HepG2 (cell line): ENCODE data around the gene TGM6. TPM values are rescaled to one million over a fixed set of nuclear protein-coding genes. Genes with fewer than 3 reads are reported as not detected.

Experiments
- BHLHE40 ChIP-seq: IDR thresholded peaks from 2 replicates; pipeline ENCODE4 v1.6.1; 2011; ENCODE audit warnings: low read length, improper control_type of control experiment
- CC2D1A ChIP-seq: sonication (generic); formaldehyde crosslinking; IDR thresholded peaks from 2 replicates; pipeline ENCODE4 v1.8.1; 2023; ENCODE audit warnings: mild to moderate bottlenecking, missing genetic modification reagents
- GABPA ChIP-seq, 2 experiments: IDR thresholded peaks; 2 replicates each; pipeline ENCODE4 v1.6.1; 2011 to 2016; ENCODE audit warnings: low read depth in 2 of 2, low read length in 1 of 2, missing biosample characterization in 1 of 2, missing genetic modification characterization in 1 of 2
- KLF15 ChIP-seq: sonication (generic); formaldehyde crosslinking; IDR thresholded peaks from 2 replicates; pipeline ENCODE4 v1.8.1; 2023; ENCODE audit warnings: borderline replicate concordance, mild to moderate bottlenecking, inconsistent platforms, missing genetic modification reagents, mixed read lengths
- NFE2L2 ChIP-seq: fragments of 150-350 bp; IDR thresholded peaks from 2 replicates; pipeline ENCODE4 v1.6.1; 2014; ENCODE audit warnings: low read length
- NR2F2 ChIP-seq: IDR thresholded peaks from 2 replicates; pipeline ENCODE4 v1.6.1; 2012; ENCODE audit warnings: low read depth, inconsistent platforms, borderline replicate concordance
- PCBP2 ChIP-seq: fragments of 200-400 bp; formaldehyde crosslinking; optimal IDR thresholded peaks from 2 replicates; pipeline ENCODE3; 2018; ENCODE audit warnings: low read length, low read depth; ENCODE audit not compliant: poor library complexity, severe bottlenecking
- POLR2AphosphoS2 ChIP-seq: IDR thresholded peaks from 2 replicates; pipeline ENCODE4 v1.6.1; 2011; ENCODE audit warnings: low read depth, low read length, improper control_type of control experiment
- SRSF1 ChIP-seq: fragments of 200-400 bp; formaldehyde crosslinking; optimal IDR thresholded peaks from 2 replicates; pipeline ENCODE3; 2017; ENCODE audit warnings: mild to moderate bottlenecking, low read depth, low read length, moderate library complexity
- TOE1 ChIP-seq: sonication (generic); formaldehyde crosslinking; IDR thresholded peaks from 2 replicates; pipeline ENCODE4 v1.4.0; 2020; ENCODE audit warnings: mild to moderate bottlenecking, missing genetic modification reagents
- ZNF251 ChIP-seq: sonication (generic); formaldehyde crosslinking; IDR thresholded peaks from 2 replicates; pipeline ENCODE4 v1.9.0; 2021; ENCODE audit warnings: mild to moderate bottlenecking, missing genetic modification reagents
- polyA plus RNA-seq, 8 experiments: library from polyadenylated mRNA; depleted of rRNA in 3 of 8; stranded (reverse) in 7 of 8; unstranded in 1 of 8; fragments of >200 nt; fragmentation: Illumina TruSeq in 4 of 8; extraction: Trizol in 4 of 8; gene quantifications; 2 replicates each; pipeline versions ENCODE4 v1.2.1 to v1.2.3, GENCODE V29; 2011 to 2016; ENCODE audit warnings: low read depth in 4 of 8, missing spikeins in 1 of 8, mixed read lengths in 1 of 8; ENCODE audit not compliant: insufficient read depth in 1 of 8
- total RNA-seq, 5 experiments: library from RNA; depleted of rRNA; stranded (reverse); fragments of >200 nt; fragmentation: Illumina TruSeq; extraction: Trizol; gene quantifications; 2 replicates each; pipeline ENCODE4 v1.2.3, GENCODE V29; 2016; ENCODE audit warnings: low read depth in 1 of 5
- TF ChIP-seq, protein P1 (sequence below): sonication (generic); formaldehyde crosslinking; IDR thresholded peaks from 2 replicates; pipeline ENCODE4 v1.4.0; 2020; ENCODE audit warnings: mild to moderate bottlenecking, missing genetic modification reagents
- TF ChIP-seq, protein P2 (sequence below): sonication (generic); formaldehyde crosslinking; IDR thresholded peaks from 2 replicates; pipeline ENCODE4 v1.4.0; 2020; ENCODE audit warnings: mild to moderate bottlenecking, low read depth, missing genetic modification reagents
- TF ChIP-seq, protein P3 (sequence below): sonication (generic); formaldehyde crosslinking; IDR thresholded peaks from 2 replicates; pipeline ENCODE4 v1.8.0; 2022; ENCODE audit warnings: missing genetic modification reagents, low read depth, mild to moderate bottlenecking, borderline replicate concordance
- TF ChIP-seq, protein P4 (sequence below): sonication (generic); formaldehyde crosslinking; IDR thresholded peaks from 2 replicates; pipeline ENCODE4 v1.5.1; 2020; ENCODE audit warnings: mild to moderate bottlenecking, missing genetic modification reagents, moderate library complexity

The TGM6 gene
- total and polyA plus RNA-seq, 2 of the 13 experiments (the other 11 are each of a cell fraction or from before 2014, with no cell fraction given), result not detected

DNA sequence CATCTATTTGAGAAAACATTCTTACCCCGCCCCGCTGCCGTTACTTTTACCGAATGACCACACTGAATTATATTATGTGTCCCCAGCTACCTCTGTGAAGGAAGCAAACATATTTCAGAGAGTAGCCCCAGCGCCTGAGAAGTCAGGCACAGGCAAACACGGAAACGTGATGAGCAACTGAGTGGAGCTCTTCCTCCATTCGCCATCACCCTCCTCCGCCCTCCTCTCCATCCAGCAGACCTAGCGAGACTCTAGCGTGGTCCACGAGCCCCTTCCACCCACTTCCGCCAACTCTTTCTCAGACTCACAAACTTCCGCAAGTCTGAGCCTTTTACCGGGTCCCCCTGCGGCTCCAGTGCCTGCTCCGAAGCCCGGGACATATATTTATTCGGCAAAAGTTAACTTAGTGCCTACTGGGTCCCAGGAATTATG is 89.3 kb downstream of the TGM6 start (continued):
- TF ChIP-seq SRSF1 (peak; percentile 14), CC2D1A (CRISPR knock-in tag) (peak; percentile 83; the same call in 1 of the 2 replicates), NR2F2 (no peak), PCBP2 (peak; percentile 20), ZNF251 (CRISPR knock-in tag) (no peak), KLF15 (no peak; the same call in 1 of the 2 replicates), BHLHE40 (peak; percentile 49; the same call in 1 of the 2 replicates), NFE2L2 (0 out of 2 replicates have a peak, but pooled peaks have one; percentile 8), POLR2AphosphoS2 (no peak), TOE1 (CRISPR knock-in tag) (no peak), GABPA (IDR thresholded peaks at IDR 0.05; ENCODE audit: low read depth, low read length) (peak; percentile 28; the same call in 1 of the 2 replicates), GABPA (CRISPR knock-in tag; IDR thresholded peaks at IDR 0.05; ENCODE audit: low read depth) (no peak)
- TF ChIP-seq, protein P1, sequence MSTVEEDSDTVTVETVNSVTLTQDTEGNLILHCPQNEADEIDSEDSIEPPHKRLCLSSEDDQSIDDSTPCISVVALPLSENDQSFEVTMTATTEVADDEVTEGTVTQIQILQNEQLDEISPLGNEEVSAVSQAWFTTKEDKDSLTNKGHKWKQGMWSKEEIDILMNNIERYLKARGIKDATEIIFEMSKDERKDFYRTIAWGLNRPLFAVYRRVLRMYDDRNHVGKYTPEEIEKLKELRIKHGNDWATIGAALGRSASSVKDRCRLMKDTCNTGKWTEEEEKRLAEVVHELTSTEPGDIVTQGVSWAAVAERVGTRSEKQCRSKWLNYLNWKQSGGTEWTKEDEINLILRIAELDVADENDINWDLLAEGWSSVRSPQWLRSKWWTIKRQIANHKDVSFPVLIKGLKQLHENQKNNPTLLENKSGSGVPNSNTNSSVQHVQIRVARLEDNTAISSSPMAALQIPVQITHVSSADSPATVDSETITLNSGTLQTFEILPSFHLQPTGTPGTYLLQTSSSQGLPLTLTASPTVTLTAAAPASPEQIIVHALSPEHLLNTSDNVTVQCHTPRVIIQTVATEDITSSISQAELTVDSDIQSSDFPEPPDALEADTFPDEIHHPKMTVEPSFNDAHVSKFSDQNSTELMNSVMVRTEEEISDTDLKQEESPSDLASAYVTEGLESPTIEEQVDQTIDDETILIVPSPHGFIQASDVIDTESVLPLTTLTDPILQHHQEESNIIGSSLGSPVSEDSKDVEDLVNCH (CRISPR knock-in tag), result no peak
- TF ChIP-seq, protein P2, sequence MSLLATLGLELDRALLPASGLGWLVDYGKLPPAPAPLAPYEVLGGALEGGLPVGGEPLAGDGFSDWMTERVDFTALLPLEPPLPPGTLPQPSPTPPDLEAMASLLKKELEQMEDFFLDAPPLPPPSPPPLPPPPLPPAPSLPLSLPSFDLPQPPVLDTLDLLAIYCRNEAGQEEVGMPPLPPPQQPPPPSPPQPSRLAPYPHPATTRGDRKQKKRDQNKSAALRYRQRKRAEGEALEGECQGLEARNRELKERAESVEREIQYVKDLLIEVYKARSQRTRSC (CRISPR knock-in tag), result no peak
- TF ChIP-seq, protein P3, sequence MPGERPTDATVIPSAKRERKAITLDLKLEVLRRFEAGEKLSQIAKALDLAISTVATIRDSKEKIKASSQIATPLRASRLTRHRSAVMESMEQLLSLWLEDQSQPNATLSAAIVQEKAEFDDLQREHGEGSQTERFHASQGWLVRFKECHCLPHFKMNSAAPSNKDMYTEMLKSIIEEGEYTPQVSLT (CRISPR knock-in tag), result 0 out of 2 replicates have a peak, but pooled peaks have one; percentile 68
- TF ChIP-seq, protein P4, sequence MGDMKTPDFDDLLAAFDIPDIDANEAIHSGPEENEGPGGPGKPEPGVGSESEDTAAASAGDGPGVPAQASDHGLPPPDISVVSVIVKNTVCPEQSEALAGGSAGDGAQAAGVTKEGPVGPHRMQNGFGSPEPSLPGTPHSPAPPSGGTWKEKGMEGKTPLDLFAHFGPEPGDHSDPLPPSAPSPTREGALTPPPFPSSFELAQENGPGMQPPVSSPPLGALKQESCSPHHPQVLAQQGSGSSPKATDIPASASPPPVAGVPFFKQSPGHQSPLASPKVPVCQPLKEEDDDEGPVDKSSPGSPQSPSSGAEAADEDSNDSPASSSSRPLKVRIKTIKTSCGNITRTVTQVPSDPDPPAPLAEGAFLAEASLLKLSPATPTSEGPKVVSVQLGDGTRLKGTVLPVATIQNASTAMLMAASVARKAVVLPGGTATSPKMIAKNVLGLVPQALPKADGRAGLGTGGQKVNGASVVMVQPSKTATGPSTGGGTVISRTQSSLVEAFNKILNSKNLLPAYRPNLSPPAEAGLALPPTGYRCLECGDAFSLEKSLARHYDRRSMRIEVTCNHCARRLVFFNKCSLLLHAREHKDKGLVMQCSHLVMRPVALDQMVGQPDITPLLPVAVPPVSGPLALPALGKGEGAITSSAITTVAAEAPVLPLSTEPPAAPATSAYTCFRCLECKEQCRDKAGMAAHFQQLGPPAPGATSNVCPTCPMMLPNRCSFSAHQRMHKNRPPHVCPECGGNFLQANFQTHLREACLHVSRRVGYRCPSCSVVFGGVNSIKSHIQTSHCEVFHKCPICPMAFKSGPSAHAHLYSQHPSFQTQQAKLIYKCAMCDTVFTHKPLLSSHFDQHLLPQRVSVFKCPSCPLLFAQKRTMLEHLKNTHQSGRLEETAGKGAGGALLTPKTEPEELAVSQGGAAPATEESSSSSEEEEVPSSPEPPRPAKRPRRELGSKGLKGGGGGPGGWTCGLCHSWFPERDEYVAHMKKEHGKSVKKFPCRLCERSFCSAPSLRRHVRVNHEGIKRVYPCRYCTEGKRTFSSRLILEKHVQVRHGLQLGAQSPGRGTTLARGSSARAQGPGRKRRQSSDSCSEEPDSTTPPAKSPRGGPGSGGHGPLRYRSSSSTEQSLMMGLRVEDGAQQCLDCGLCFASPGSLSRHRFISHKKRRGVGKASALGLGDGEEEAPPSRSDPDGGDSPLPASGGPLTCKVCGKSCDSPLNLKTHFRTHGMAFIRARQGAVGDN, result 0 out of 2 replicates have a peak, but pooled peaks have one; percentile 80
- TF ChIP-seq, all 625 proteins: peak for 15
